K562 (cell line): ENCODE measurements around the gene SCFD2. TPM values are rescaled to one million over a fixed set of nuclear protein-coding genes. Genes with fewer than 3 reads are reported as not detected.
A peak's percentile ranks its signal among the peaks of the same experiment; 100 is the strongest.

Experiments
- BRD4 ChIP-seq: fragments of 200-600 bp; sonication (generic); IDR thresholded peaks from 2 replicates; pipeline ENCODE4 v1.6.1; 2017; ENCODE audit warnings: inconsistent platforms
- CEBPG ChIP-seq, 3 experiments: fragments of 200-800 bp in 1 of 3; sonication (Bioruptor generic) in 1 of 3; sonication (generic) in 1 of 3; formaldehyde crosslinking in 1 of 3; IDR thresholded peaks in 2 of 3; conservative IDR thresholded peaks in 1 of 3; 2 replicates each; pipeline versions ENCODE4 v1.6.1 to v1.8.0; 2016 to 2022; ENCODE audit warnings: missing compliant biosample characterization in 2 of 3, missing genetic modification characterization in 2 of 3, mild to moderate bottlenecking in 1 of 3, missing genetic modification reagents in 1 of 3
- CSDE1 ChIP-seq, 2 experiments: fragments of 450-650 bp; IDR thresholded peaks; 2 replicates each; pipeline ENCODE4 v1.6.1; 2016; ENCODE audit warnings: mild to moderate bottlenecking in 1 of 2
- CXXC5 ChIP-seq: fragments of 250-450 bp; sonication (Bioruptor Pico); IDR thresholded peaks from 2 replicates; pipeline ENCODE4 v1.8.0; 2022; ENCODE audit warnings: inconsistent platforms, mild to moderate bottlenecking, moderate library complexity
- ESRRA ChIP-seq: fragments of 450-650 bp; IDR thresholded peaks from 2 replicates; pipeline ENCODE4 v1.6.1; 2014; ENCODE audit warnings: low read depth, mild to moderate bottlenecking, moderate library complexity, borderline replicate concordance
- ETV6 ChIP-seq, 3 experiments: fragments of 150-350 bp in 1 of 3; sonication (generic) in 1 of 3; formaldehyde crosslinking in 1 of 3; IDR thresholded peaks; 2 replicates each; pipeline versions ENCODE4 v1.6.1 to v1.8.0; 2014 to 2022; ENCODE audit warnings: borderline replicate concordance in 2 of 3, low read depth in 2 of 3, antibody characterized with exemption in 1 of 3, low read length in 1 of 3, mild to moderate bottlenecking in 1 of 3, missing genetic modification reagents in 1 of 3
- FOXK1 ChIP-seq: sonication (generic); formaldehyde crosslinking; IDR thresholded peaks from 2 replicates; pipeline ENCODE4 v1.8.0; 2022; ENCODE audit warnings: missing genetic modification reagents, mild to moderate bottlenecking, borderline replicate concordance
- HMG20B ChIP-seq: fragments of 250-450 bp; sonication (Bioruptor Pico); IDR thresholded peaks from 2 replicates; pipeline ENCODE4 v1.5.0; 2021; ENCODE audit warnings: mild to moderate bottlenecking
- KDM2B ChIP-seq: fragments of 250-450 bp; sonication (Bioruptor Pico); IDR thresholded peaks from 2 replicates; pipeline ENCODE4 v1.8.0; 2021; ENCODE audit warnings: mild to moderate bottlenecking, moderate library complexity
- NFATC3 ChIP-seq: fragments of 450-650 bp; IDR thresholded peaks from 2 replicates; pipeline ENCODE4 v1.6.1; 2017; ENCODE audit warnings: mild to moderate bottlenecking
- NFXL1 ChIP-seq: fragments of 450-650 bp; formaldehyde crosslinking; IDR thresholded peaks from 2 replicates; pipeline ENCODE4 v1.4.0; 2021; ENCODE audit warnings: mild to moderate bottlenecking
- NONO ChIP-seq, 2 experiments: fragments of 200-400 bp in 1 of 2; fragments of 450-650 bp in 1 of 2; formaldehyde crosslinking in 1 of 2; IDR thresholded peaks; 2 replicates each; pipeline ENCODE4 v1.6.1; 2017; ENCODE audit warnings: low read depth in 2 of 2, mild to moderate bottlenecking in 2 of 2, moderate library complexity in 2 of 2, low read length in 1 of 2
- NR1H2 ChIP-seq: sonication (generic); formaldehyde crosslinking; IDR thresholded peaks from 2 replicates; pipeline ENCODE4 v1.4.0; 2020; ENCODE audit warnings: mild to moderate bottlenecking, missing genetic modification reagents
- NR2F6 ChIP-seq: fragments of 450-650 bp; formaldehyde crosslinking; IDR thresholded peaks from 2 replicates; pipeline ENCODE4 v1.4.0; 2020; ENCODE audit warnings: mild to moderate bottlenecking
- PRDM10 ChIP-seq: fragments of 450-650 bp; IDR thresholded peaks from 2 replicates; pipeline ENCODE4 v1.6.1; 2018; ENCODE audit not compliant: partially characterized antibody
- RUNX1 ChIP-seq: sonication (generic); IDR thresholded peaks from 2 replicates; pipeline ENCODE4 v1.6.1; 2016; ENCODE audit warnings: antibody characterized with exemption, low read depth
- SAFB ChIP-seq: fragments of 200-400 bp; formaldehyde crosslinking; IDR thresholded peaks from 2 replicates; pipeline ENCODE4 v1.6.1; 2017; ENCODE audit warnings: low read depth, low read length, borderline replicate concordance
- SMAD4 ChIP-seq: fragments of 250-450 bp; sonication (Bioruptor Pico); conservative IDR thresholded peaks from 2 replicates; pipeline ENCODE4 v1.8.0; 2021; ENCODE audit warnings: inconsistent platforms, mild to moderate bottlenecking, moderate library complexity
- SRF ChIP-seq, 2 experiments: fragments of 250-450, 450-650 bp in 1 of 2; sonication (Bioruptor Pico) in 1 of 2; sonication (generic) in 1 of 2; formaldehyde crosslinking; IDR thresholded peaks; 2 replicates each; pipeline versions ENCODE4 v1.5.0 to v1.5.1; 2020 to 2022; ENCODE audit warnings: mild to moderate bottlenecking in 1 of 2, missing genetic modification reagents in 1 of 2
- ZBTB1 ChIP-seq: sonication (generic); formaldehyde crosslinking; IDR thresholded peaks from 2 replicates; pipeline ENCODE4 v1.8.1; 2023; ENCODE audit warnings: missing genetic modification reagents, low read depth, mild to moderate bottlenecking, borderline replicate concordance
- ZFPM2 ChIP-seq: fragments of 250-450 bp; sonication (Bioruptor Pico); IDR thresholded peaks from 2 replicates; pipeline ENCODE4 v1.5.1; 2022; ENCODE audit warnings: mild to moderate bottlenecking
- ZKSCAN8 ChIP-seq: fragments of 200-800 bp; sonication (Bioruptor generic); IDR thresholded peaks from 2 replicates; pipeline ENCODE4 v1.6.1; 2016; ENCODE audit warnings: missing genetic modification characterization, missing compliant biosample characterization
- ZNF121 ChIP-seq: sonication (generic); formaldehyde crosslinking; conservative IDR thresholded peaks from 2 replicates; pipeline ENCODE4 v1.8.0; 2022; ENCODE audit warnings: missing genetic modification reagents
- ZNF184 ChIP-seq: sonication (generic); formaldehyde crosslinking; IDR thresholded peaks from 2 replicates; pipeline ENCODE4 v1.5.0; 2020; ENCODE audit warnings: missing genetic modification reagents
- ZNF583 ChIP-seq: fragments of 250-450 bp; sonication (Bioruptor Pico); IDR thresholded peaks from 2 replicates; pipeline ENCODE4 v1.4.0; 2020
- ZNF586 ChIP-seq: fragments of 450-650 bp; formaldehyde crosslinking; conservative IDR thresholded peaks from 2 replicates; pipeline ENCODE4 v1.4.0; 2020; ENCODE audit warnings: mild to moderate bottlenecking, moderate library complexity
- ZNF717 ChIP-seq: fragments of 250-450 bp; sonication (Bioruptor Pico); IDR thresholded peaks from 2 replicates; pipeline ENCODE4 v1.5.0; 2021
- ZNF780A ChIP-seq: fragments of 250-450 bp; sonication (Bioruptor Pico); IDR thresholded peaks from 2 replicates; pipeline ENCODE4 v1.5.0; 2021; ENCODE audit warnings: mild to moderate bottlenecking
- polyA plus RNA-seq, 8 experiments: library from polyadenylated mRNA; depleted of rRNA in 4 of 8; stranded (reverse) in 5 of 8; unstranded in 3 of 8; fragments of >200 nt; fragmentation: Nextera tagmentation in 2 of 8; fragmentation: Illumina TruSeq in 1 of 8; extraction: Ambion mirVana in 2 of 8; extraction: Trizol in 1 of 8; gene quantifications; 2 replicates each; pipeline versions ENCODE4 v1.2.1 to v1.2.3, GENCODE V29; 2011 to 2014; ENCODE audit warnings: inconsistent platforms in 1 of 8, missing spikeins in 1 of 8
- total RNA-seq, 7 experiments: library from RNA; depleted of rRNA in 6 of 7; stranded (reverse); fragments of >200 nt in 6 of 7; fragmentation: Illumina TruSeq in 2 of 7; extraction: Trizol in 2 of 7; gene quantifications; 2 replicates each; pipeline versions ENCODE4 v1.2.1 to v1.2.3, GENCODE V29; 2011 to 2021; ENCODE audit warnings: low replicate concordance in 1 of 7

The SCFD2 gene
- total and polyA plus RNA-seq, 9 of the 15 experiments (the other 6 are each of a cell fraction or from before 2014, with no cell fraction given), result 5.7 to 30.3 (median 22.8) TPM

GRCh38 chr4:53039741-53040458 is 326.0 kb downstream of the SCFD2 start (continued):
- TF ChIP-seq ZBTB1 (CRISPR knock-in tag) (no peak), ZNF586 (CRISPR knock-in tag) (no peak), NFATC3 (no peak), NR2F6 (CRISPR knock-in tag) (no peak), SAFB (no peak), NR1H2 (CRISPR knock-in tag) (no peak), ZNF583 (no peak), NONO (IDR thresholded peaks at IDR 0.05; ENCODE audit: low read depth in 2 of 2, low read length in 1 of 2) (no peak), ESRRA (no peak), CSDE1 (IDR thresholded peaks at IDR 0.05) (no peak), ZNF121 (CRISPR knock-in tag) (no peak), SMAD4 (no peak), ZNF717 (CRISPR knock-in tag) (no peak), RUNX1 (no peak), ZFPM2 (no peak), SRF (CRISPR knock-in tag; IDR thresholded peaks at IDR 0.05) (no peak), PRDM10 (no peak), ZKSCAN8 (CRISPR knock-in tag) (no peak), ZNF780A (CRISPR knock-in tag) (no peak), ZNF184 (CRISPR knock-in tag) (no peak), KDM2B (CRISPR knock-in tag) (no peak), CXXC5 (no peak), HMG20B (CRISPR knock-in tag) (no peak), FOXK1 (CRISPR knock-in tag) (no peak), NFXL1 (CRISPR knock-in tag) (no peak), BRD4 (no peak), ETV6 (IDR thresholded peaks at IDR 0.05; ENCODE audit: borderline replicate concordance in 1 of 2, low read depth in 2 of 2, low read length in 1 of 2) (no peak), ETV6 (CRISPR knock-in tag; IDR thresholded peaks at IDR 0.05; ENCODE audit: borderline replicate concordance) (no peak), CEBPG (CRISPR knock-in tag; IDR thresholded peaks at IDR 0.05) (no peak), CEBPG (tag; conservative IDR thresholded peaks at IDR 0.05 in 1 of 2, IDR thresholded peaks at IDR 0.05 in 1 of 2) (peak in 1 of 2 experiments; percentile 84; a peak in 3 of 4 replicates)
